ENCODE measurements around the gene ZBED5.

GRCh38 chr11:10829139-10829538 is 28.7 kb downstream of the ZBED5 start:
- TF ChIP-seq CTCF (optimal IDR thresholded peaks at IDR 0.05 in 1 of 3, IDR thresholded peaks at IDR 0.05 in 1 of 3, conservative IDR thresholded peaks at IDR 0.05 in 1 of 3; ENCODE audit: extremely low read depth in 1 of 3, insufficient read depth in 2 of 3, low read length in 3 of 3) (no peak), EZH2 (IDR thresholded peaks at IDR 0.05; ENCODE audit: low read length) (no peak)

Data from keratinocyte (primary cell).